Brain microvascular endothelial cell (primary cell): Measurements from ENCODE around the gene DRC7.

Source experiments
- DNase-seq: peaks from one replicate; pipeline ENCODE4 v3.0.0-alpha.2; 2020
- H3K27ac ChIP-seq: fragments of 250-450 bp; sonication (Bioruptor Pico); 2 replicates; pipeline ENCODE4 v1.5.1; 2020; ENCODE audit warnings: mild to moderate bottlenecking, moderate library complexity
- H3K27me3 ChIP-seq: fragments of 250-450 bp; sonication (Bioruptor Pico); replicated peaks from 2 replicates; pipeline ENCODE4 v1.5.1; 2020; ENCODE audit warnings: mild to moderate bottlenecking
- H3K36me3 ChIP-seq: fragments of 250-450 bp; sonication (Bioruptor Pico); replicated peaks from 2 replicates; pipeline ENCODE4 v1.5.1; 2020; ENCODE audit warnings: mild to moderate bottlenecking
- H3K4me3 ChIP-seq: 2 replicates; pipeline ENCODE4 v1.5.1; 2011; ENCODE audit warnings: low read depth, mild to moderate bottlenecking, control low read depth, low read length, moderate library complexity
- in situ Hi-C: cut with HindIII; loops from 2 replicates; pipeline ENCODE4 v1.10.0; 2017; ENCODE audit warnings: low sequenced_read_pairs, low pct_ligation_motif_present
- TF ChIP-seq, protein P1 (sequence below): IDR thresholded peaks from 2 replicates; pipeline ENCODE4 v1.5.1; 2011; ENCODE audit warnings: low read depth, mild to moderate bottlenecking, moderate library complexity, low read length, control low read depth, inconsistent platforms; ENCODE audit errors: missing control alignments

The DRC7 gene

GRCh38 chr16:57747996-57748395, 53.4 kb downstream of the DRC7 start:
- DNase-seq: no peak
- TF ChIP-seq, protein P1, sequence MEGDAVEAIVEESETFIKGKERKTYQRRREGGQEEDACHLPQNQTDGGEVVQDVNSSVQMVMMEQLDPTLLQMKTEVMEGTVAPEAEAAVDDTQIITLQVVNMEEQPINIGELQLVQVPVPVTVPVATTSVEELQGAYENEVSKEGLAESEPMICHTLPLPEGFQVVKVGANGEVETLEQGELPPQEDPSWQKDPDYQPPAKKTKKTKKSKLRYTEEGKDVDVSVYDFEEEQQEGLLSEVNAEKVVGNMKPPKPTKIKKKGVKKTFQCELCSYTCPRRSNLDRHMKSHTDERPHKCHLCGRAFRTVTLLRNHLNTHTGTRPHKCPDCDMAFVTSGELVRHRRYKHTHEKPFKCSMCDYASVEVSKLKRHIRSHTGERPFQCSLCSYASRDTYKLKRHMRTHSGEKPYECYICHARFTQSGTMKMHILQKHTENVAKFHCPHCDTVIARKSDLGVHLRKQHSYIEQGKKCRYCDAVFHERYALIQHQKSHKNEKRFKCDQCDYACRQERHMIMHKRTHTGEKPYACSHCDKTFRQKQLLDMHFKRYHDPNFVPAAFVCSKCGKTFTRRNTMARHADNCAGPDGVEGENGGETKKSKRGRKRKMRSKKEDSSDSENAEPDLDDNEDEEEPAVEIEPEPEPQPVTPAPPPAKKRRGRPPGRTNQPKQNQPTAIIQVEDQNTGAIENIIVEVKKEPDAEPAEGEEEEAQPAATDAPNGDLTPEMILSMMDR: no peak
- Histone ChIP-seq H3K4me3 (no peak overlapping the region), H3K36me3 (no peaks in the 10 kb centered on the region), H3K27me3 (no peaks in the 10 kb centered on the region), H3K27ac (no peak overlapping the region)
- in situ Hi-C loops: no loop called here

DNA sequence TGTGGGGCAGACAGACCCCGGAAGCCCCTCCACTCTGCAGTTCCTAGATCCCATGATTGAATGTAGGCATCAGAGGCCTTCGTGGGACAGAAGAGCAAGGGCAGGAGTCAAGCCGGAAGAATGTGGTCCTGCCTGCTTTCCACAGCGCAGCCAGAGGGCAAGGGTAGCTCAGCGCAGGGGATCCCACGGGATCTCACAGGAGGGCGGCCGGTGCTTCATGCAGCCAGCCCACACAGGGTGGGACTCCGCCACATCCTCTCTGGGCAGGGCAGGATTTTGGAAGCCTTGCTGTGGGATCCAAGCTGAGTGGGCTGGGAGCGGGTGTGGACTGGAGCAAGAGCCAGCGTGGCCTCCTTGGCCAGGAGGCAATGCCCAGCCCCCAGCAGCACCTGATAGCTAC, 54.0 kb downstream of the DRC7 start:
- Histone ChIP-seq H3K36me3 (peaks cover 4% of the 10 kb centered on the region), H3K4me3 (no peak overlapping the region), H3K27me3 (no peaks in the 10 kb centered on the region), H3K27ac (no peak overlapping the region)
- in situ Hi-C loops: no loop called here
- TF ChIP-seq, protein P1: no peak
- no peak for DNase-seq

- in situ Hi-C loops: no loop called here
- Histone ChIP-seq H3K27ac (no peak overlapping the region), H3K4me3 (no peak overlapping the region), H3K27me3 (no peaks in the 10 kb centered on the region), H3K36me3 (peaks cover 6% of the 10 kb centered on the region)
- no peak for DNase-seq
- TF ChIP-seq, protein P1: no peak
Observed at GRCh38 chr16:57749101-57749692, 54.6 kb downstream of the DRC7 start.

GRCh38 chr16:57749856-57750452, 55.3 kb downstream of the DRC7 start:
- no peak overlapping the region for H3K27ac ChIP-seq
- TF ChIP-seq, protein P1: no peak
- no peaks in the 10 kb centered on the region for H3K27me3 ChIP-seq
- no peak overlapping the region for H3K4me3 ChIP-seq
- in situ Hi-C loops: no loop called here
- peaks cover 6% of the 10 kb centered on the region for H3K36me3 ChIP-seq
- DNase-seq: no peak

DNA sequence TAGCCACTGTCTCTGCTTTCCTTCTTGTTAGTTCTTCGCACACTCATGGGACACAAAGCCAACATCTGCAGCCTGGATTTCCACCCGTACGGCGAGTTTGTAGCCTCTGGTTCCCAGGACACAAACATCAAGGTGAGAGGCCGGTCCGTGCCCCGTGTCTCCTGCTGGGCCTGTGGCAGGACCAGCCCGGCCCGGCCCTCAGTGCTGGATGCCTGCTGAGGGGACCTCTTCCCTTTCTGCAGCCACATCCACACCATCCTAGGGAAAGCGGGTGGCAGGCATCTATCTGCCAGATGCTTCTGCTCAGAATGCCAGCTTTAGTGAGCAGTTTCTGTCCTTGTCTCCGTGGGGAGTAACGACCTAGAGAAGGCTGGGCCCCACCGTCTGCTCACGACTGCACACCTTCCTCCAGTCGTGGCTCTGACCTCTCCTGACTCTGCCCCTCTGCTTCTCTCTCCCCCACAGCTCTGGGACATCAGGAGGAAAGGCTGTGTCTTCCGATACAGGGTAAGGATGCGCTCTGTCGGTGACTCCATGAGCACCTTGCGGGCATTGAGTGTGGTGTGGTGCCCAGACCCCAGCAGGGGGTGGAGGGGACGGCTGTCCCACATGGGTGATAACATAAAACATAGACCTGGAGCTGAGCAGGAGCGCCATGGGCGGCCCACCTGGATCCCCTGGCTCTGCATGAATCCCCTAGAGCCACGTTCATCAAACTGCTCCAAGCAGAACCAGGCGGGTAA, 56.4 kb downstream of the DRC7 start:
- Histone ChIP-seq H3K27me3 (no peaks in the 10 kb centered on the region), H3K36me3 (peaks cover 13% of the 10 kb centered on the region), H3K4me3 (no peak overlapping the region), H3K27ac (no peak overlapping the region)
- TF ChIP-seq, protein P1: no peak
- no peak for DNase-seq
- in situ Hi-C loops: no loop called here
